Upper lobe of left lung (tissue), 6 donors: ENCODE measurements around the gene OSTN. TPM values are rescaled to one million over a fixed set of nuclear protein-coding genes. Genes with fewer than 3 reads are reported as not detected.
A peak's percentile ranks its signal among the peaks of the same experiment; 100 is the strongest.

Experiments
- ATAC-seq, 2 donors: fragments of 200-7000 bp; cut with Tn5 transposase; one replicate each; pipeline ENCODE4 v1.9.1; 2022; ENCODE audit warnings: mild to moderate bottlenecking in 2 of 2, moderate library complexity in 2 of 2; ENCODE audit not compliant: low FRiP score in 2 of 2
- DNase-seq, 2 donors: peaks; one replicate each; pipeline ENCODE4 v3.0.0-alpha.2; 2019 to 2020
- H3K27ac ChIP-seq, 4 donors: fragments of 200-600 bp; sonication (generic); one replicate each; pipeline ENCODE4 v1.5.1; 2016 to 2019
- H3K27me3 ChIP-seq, 4 donors: fragments of 200-600 bp; sonication (generic); one replicate each; pipeline ENCODE4 v1.5.1; 2017 to 2019
- H3K36me3 ChIP-seq, 4 donors: fragments of 200-600 bp; sonication (generic); one replicate each; pipeline ENCODE4 v1.5.1; 2016 to 2019
- H3K4me1 ChIP-seq, 4 donors: fragments of 200-600 bp; sonication (generic); one replicate each; pipeline ENCODE4 v1.5.1; 2018 to 2019
- H3K4me3 ChIP-seq, 4 donors: fragments of 200-600 bp; sonication (generic); one replicate each; pipeline ENCODE4 v1.5.1; 2017 to 2019; ENCODE audit warnings: mild to moderate bottlenecking in 2 of 4, moderate library complexity in 1 of 4
- H3K9me3 ChIP-seq, 4 donors: fragments of 200-600 bp; sonication (generic); one replicate each; pipeline ENCODE4 v1.5.1; 2018 to 2019
- EP300 ChIP-seq, 4 donors: sonication (generic); formaldehyde crosslinking; IDR thresholded peaks; one replicate each; pipeline ENCODE4 v1.5.1; 2017; ENCODE audit warnings: antibody characterized with exemption in 4 of 4, control low read depth in 2 of 4
- POLR2A ChIP-seq, 4 donors: fragments of 450-650 bp; IDR thresholded peaks; one replicate each; pipeline ENCODE4 v1.5.1; 2016 to 2017; ENCODE audit warnings: antibody characterized with exemption in 4 of 4, mild to moderate bottlenecking in 2 of 4
- POLR2AphosphoS5 ChIP-seq, 2 donors: sonication (generic); formaldehyde crosslinking; IDR thresholded peaks; one replicate each; pipeline ENCODE4 v1.5.1; 2017; ENCODE audit warnings: antibody characterized with exemption in 2 of 2
- WGBS, 2 donors: methylation state at CpG; one replicate each; pipeline ENCODE4 v1.1.5; 2017 to 2018; 5-methylcytosine and 5-hydroxymethylcytosine counted together
- total RNA-seq, 6 donors: library from RNA; depleted of rRNA in 4 of 6; stranded (reverse); fragments of >200 nt in 4 of 6; gene quantifications; one replicate each; pipeline versions ENCODE4 v1.1.0 to v1.2.1, GENCODE V29; 2016 to 2021
- TF ChIP-seq, protein P1 (sequence below), 6 experiments: fragments of 450-650 bp in 4 of 6; fragments of 200-600 bp in 2 of 6; sonication (generic) in 2 of 6; IDR thresholded peaks; one replicate each; pipeline ENCODE4 v1.5.1; 2016 to 2019; ENCODE audit warnings: antibody characterized with exemption in 6 of 6
- donor health status: DM: no; HTN: no; CAD: no; lungs with moderate emphysema.
- donor health status: DM: no; HTN: yes; CAD: no; lungs with severe emphysema.

OSTN gene, protein sequence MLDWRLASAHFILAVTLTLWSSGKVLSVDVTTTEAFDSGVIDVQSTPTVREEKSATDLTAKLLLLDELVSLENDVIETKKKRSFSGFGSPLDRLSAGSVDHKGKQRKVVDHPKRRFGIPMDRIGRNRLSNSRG
- total RNA-seq: not detected

GRCh38 chr3:191198932-191199331 lies at the start of gene OSTN:
Gene OSTN (plus strand): TSS chr3:191199241. CDS start chr3:191212533, 13,292 bp downstream.
- H3K27ac ChIP-seq: no peak within 1 kb of the TSS
- TF ChIP-seq, protein P1, sequence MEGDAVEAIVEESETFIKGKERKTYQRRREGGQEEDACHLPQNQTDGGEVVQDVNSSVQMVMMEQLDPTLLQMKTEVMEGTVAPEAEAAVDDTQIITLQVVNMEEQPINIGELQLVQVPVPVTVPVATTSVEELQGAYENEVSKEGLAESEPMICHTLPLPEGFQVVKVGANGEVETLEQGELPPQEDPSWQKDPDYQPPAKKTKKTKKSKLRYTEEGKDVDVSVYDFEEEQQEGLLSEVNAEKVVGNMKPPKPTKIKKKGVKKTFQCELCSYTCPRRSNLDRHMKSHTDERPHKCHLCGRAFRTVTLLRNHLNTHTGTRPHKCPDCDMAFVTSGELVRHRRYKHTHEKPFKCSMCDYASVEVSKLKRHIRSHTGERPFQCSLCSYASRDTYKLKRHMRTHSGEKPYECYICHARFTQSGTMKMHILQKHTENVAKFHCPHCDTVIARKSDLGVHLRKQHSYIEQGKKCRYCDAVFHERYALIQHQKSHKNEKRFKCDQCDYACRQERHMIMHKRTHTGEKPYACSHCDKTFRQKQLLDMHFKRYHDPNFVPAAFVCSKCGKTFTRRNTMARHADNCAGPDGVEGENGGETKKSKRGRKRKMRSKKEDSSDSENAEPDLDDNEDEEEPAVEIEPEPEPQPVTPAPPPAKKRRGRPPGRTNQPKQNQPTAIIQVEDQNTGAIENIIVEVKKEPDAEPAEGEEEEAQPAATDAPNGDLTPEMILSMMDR (IDR thresholded peaks at IDR 0.05): no peak
- TF ChIP-seq EP300 (IDR thresholded peaks at IDR 0.05): no peak
- H3K36me3 ChIP-seq: no peaks in the 10 kb centered on the region
- H3K27me3 ChIP-seq: no peaks in the 10 kb centered on the region
- no peak within 1 kb of the TSS for H3K4me3 ChIP-seq
- 71 to 76% methylated on average over 3 of the region's 3 CpGs for WGBS, 2 donors
- DNase-seq (no peak), ATAC-seq (no peak)
- H3K9me3 ChIP-seq: no peaks in the 10 kb centered on the region
- no peaks in the 10 kb centered on the region for H3K4me1 ChIP-seq

- H3K27me3 ChIP-seq: no peaks in the 10 kb centered on the region
- 87 to 96% methylated on average over 1 of the region's 1 CpG for WGBS, 2 donors
- TF ChIP-seq EP300 (IDR thresholded peaks at IDR 0.05): no peak
- TF ChIP-seq, protein P1 (IDR thresholded peaks at IDR 0.05): no peak
- TF ChIP-seq POLR2A (IDR thresholded peaks at IDR 0.05): no peak
- TF ChIP-seq POLR2AphosphoS5 (IDR thresholded peaks at IDR 0.05): no peak
- no peak overlapping the region for H3K4me3 ChIP-seq
- H3K27ac ChIP-seq: no peak overlapping the region
- H3K36me3 ChIP-seq: no peaks in the 10 kb centered on the region
- H3K4me1 ChIP-seq: no peaks in the 10 kb centered on the region
- ATAC-seq (no peak), DNase-seq (no peak)
- H3K9me3 ChIP-seq: peaks cover 0 to 24% (median 14%) of the 10 kb centered on the region in 4 donors
Measured at GRCh38 chr3:191151653-191152052, 47.4 kb upstream of the OSTN start.

GRCh38 chr3:191154827-191155226 lies 44.2 kb upstream of the OSTN start:
- no peaks in the 10 kb centered on the region for H3K36me3 ChIP-seq
- H3K27ac ChIP-seq: no peak overlapping the region
- H3K4me3 ChIP-seq: no peak overlapping the region
- TF ChIP-seq EP300 (IDR thresholded peaks at IDR 0.05): no peak
- no peak for TF ChIP-seq POLR2AphosphoS5 (IDR thresholded peaks at IDR 0.05)
- TF ChIP-seq, protein P1 (IDR thresholded peaks at IDR 0.05): no peak
- TF ChIP-seq POLR2A (IDR thresholded peaks at IDR 0.05): no peak
- H3K27me3 ChIP-seq: no peaks in the 10 kb centered on the region
- no peaks in the 10 kb centered on the region for H3K4me1 ChIP-seq
- ATAC-seq (no peak), DNase-seq (no peak)
- peaks cover 0 to 24% (median 14%) of the 10 kb centered on the region in 4 donors for H3K9me3 ChIP-seq

GRCh38 chr3:191158247-191158646 lies 40.8 kb upstream of the OSTN start:
- no peaks in the 10 kb centered on the region for H3K36me3 ChIP-seq
- WGBS, 2 donors: 37 to 47% methylated on average over 1 of the region's 1 CpG
- no peak overlapping the region for H3K4me3 ChIP-seq
- peaks cover 0 to 24% (median 14%) of the 10 kb centered on the region in 4 donors for H3K9me3 ChIP-seq
- H3K27ac ChIP-seq: no peak overlapping the region
- TF ChIP-seq POLR2AphosphoS5 (IDR thresholded peaks at IDR 0.05) (no peak), EP300 (IDR thresholded peaks at IDR 0.05) (no peak), POLR2A (IDR thresholded peaks at IDR 0.05) (no peak)
- TF ChIP-seq, protein P1 (IDR thresholded peaks at IDR 0.05): no peak
- no peak for DNase-seq
- H3K27me3 ChIP-seq: no peaks in the 10 kb centered on the region
- ATAC-seq: no peak
- no peaks in the 10 kb centered on the region for H3K4me1 ChIP-seq

DNA sequence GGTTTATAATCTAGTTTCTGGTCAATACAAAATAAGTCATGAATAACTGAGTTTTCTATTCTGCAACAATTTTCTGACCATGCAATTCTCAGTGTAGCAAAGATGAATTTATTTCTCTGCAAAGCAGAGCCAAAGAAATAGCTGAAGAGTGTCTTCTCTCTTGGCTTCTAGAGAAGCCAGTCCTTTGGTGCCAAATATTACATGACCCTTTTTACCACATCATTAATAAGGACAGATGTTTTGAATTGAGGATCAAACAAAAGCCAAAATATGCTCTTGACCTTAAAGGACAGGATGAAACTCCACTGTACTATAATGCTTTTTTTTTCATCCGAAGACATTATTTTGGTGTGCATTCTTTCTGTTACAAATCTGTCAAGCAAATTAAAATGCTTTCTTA lies 40.2 kb upstream of the OSTN start:
- no peak for DNase-seq
- no peaks in the 10 kb centered on the region for H3K4me1 ChIP-seq
- peak in 1 of 2 donors; percentile 17 for ATAC-seq
- H3K36me3 ChIP-seq: no peaks in the 10 kb centered on the region
- no peak overlapping the region for H3K27ac ChIP-seq
- WGBS, 2 donors: 75 to 87% methylated on average over 1 of the region's 1 CpG
- peaks cover 0 to 22% (median 13%) of the 10 kb centered on the region in 4 donors for H3K9me3 ChIP-seq
- H3K27me3 ChIP-seq: no peaks in the 10 kb centered on the region
- TF ChIP-seq, protein P1 (IDR thresholded peaks at IDR 0.05): no peak
- no peak for TF ChIP-seq POLR2AphosphoS5 (IDR thresholded peaks at IDR 0.05)
- TF ChIP-seq POLR2A (IDR thresholded peaks at IDR 0.05): no peak
- no peak for TF ChIP-seq EP300 (IDR thresholded peaks at IDR 0.05)
- H3K4me3 ChIP-seq: no peak overlapping the region
